K562 (cell line): Measurements from ENCODE around the gene PCBD2. TPM values are rescaled to one million over a fixed set of nuclear protein-coding genes. Genes with fewer than 3 reads are reported as not detected.

Experiments used
- ATAC-seq: fragments of 200-7000 bp; cut with Tn5 transposase; 3 replicates; pipeline ENCODE4 v1.9.1; 2020; ENCODE audit warnings: moderate library complexity
- BruUV-seq: library from RNA; stranded (reverse); fragments of 400-500 nt; replicated peaks from 2 replicates; lab custom pipeline; 2021; lab: Mats Ljungman, UMichigan
- CTCF ChIA-PET: fragments of 300-600 bp; formaldehyde crosslinking; extraction: SDS; loops from one replicate; lab custom pipeline; 2021; ENCODE audit warnings: low intra/inter-chr PET ratio; lab: Yijun Ruan, JAX
- POLR2A ChIA-PET: fragments of 300-600, 350-650 bp; sonication (Branson Sonifier 250); formaldehyde crosslinking; extraction: SDS; loops from one replicate; lab custom pipeline; 2021; ENCODE audit warnings: antibody characterized with exemption, inconsistent platforms; lab: Yijun Ruan, JAX
- DNase-seq, 4 experiments: peaks; one replicate each; pipeline versions ENCODE4 v3.0.0 to v3.0.0-alpha.2; 2011 to 2018; ENCODE audit warnings: low spot score in 3 of 4, mixed read lengths in 3 of 4; ENCODE audit errors: extremely low read depth in 1 of 4
- FAIRE-seq: peaks from 2 replicates; lab custom pipeline; 2011; peaks lifted over from hg19 to GRCh38; lab: Jason Lieb, UNC
- H2AFZ ChIP-seq: 2 replicates; pipeline ENCODE4 v1.6.0; 2011; ENCODE audit warnings: low read depth, low read length, control low read depth, inconsistent platforms
- H3K27ac ChIP-seq: fragments of 200-600 bp; 3 replicates; pipeline ENCODE4 v1.8.0; 2011; ENCODE audit warnings: low read depth, mild to moderate bottlenecking, control low read depth, inconsistent platforms, low read length, moderate library complexity, mixed read lengths; ENCODE audit errors: extremely low read depth
- H3K27me3 ChIP-seq, 2 experiments: fragments of 300-600 bp in 1 of 2; 2 replicates in 1 of 2; 3 replicates in 1 of 2; pipeline versions ENCODE4 v1.6.0 to v1.8.0; 2011; ENCODE audit warnings: inconsistent platforms in 2 of 2, low read length in 2 of 2, mild to moderate bottlenecking in 1 of 2, mixed read lengths in 1 of 2, moderate library complexity in 1 of 2; ENCODE audit not compliant: control insufficient read depth in 2 of 2, insufficient read depth in 2 of 2
- H3K36me3 ChIP-seq: fragments of 300-600 bp; 3 replicates; pipeline ENCODE4 v1.8.0; 2011; ENCODE audit warnings: mild to moderate bottlenecking, low read length, inconsistent platforms; ENCODE audit not compliant: control insufficient read depth, insufficient read depth
- H3K4me1 ChIP-seq, 2 experiments: fragments of 200-600 bp in 1 of 2; replicated peaks in 1 of 2; 2 replicates in 1 of 2; 3 replicates in 1 of 2; pipeline versions ENCODE4 v1.5.1 to v1.8.0; 2011; ENCODE audit warnings: inconsistent platforms in 2 of 2, low read length in 2 of 2, mild to moderate bottlenecking in 1 of 2, mixed read lengths in 1 of 2, moderate library complexity in 1 of 2; ENCODE audit not compliant: control insufficient read depth in 2 of 2, insufficient read depth in 2 of 2
- H3K4me2 ChIP-seq: 2 replicates; pipeline ENCODE4 v1.6.1; 2011; ENCODE audit warnings: low read length, control low read depth, inconsistent platforms, mixed read lengths; ENCODE audit not compliant: insufficient read depth
- H3K4me3 ChIP-seq: fragments of 200-600 bp; sonication (generic), shearing (Covaris generic); 2 replicates; pipeline ENCODE4 v1.5.1; 2016; ENCODE audit warnings: control low read depth, inconsistent platforms
- H3K79me2 ChIP-seq: fragments of 200-600 bp; 3 replicates; pipeline ENCODE4 v1.8.0; 2011; ENCODE audit warnings: low read length, inconsistent platforms; ENCODE audit not compliant: control insufficient read depth, insufficient read depth
- H3K9ac ChIP-seq, 2 experiments: 2 replicates each; pipeline versions ENCODE4 v1.6.0 to v1.6.1; 2011; ENCODE audit warnings: low read depth in 2 of 2, low read length in 2 of 2, control low read depth in 1 of 2, inconsistent platforms in 1 of 2, mild to moderate bottlenecking in 1 of 2, mixed read lengths in 1 of 2; ENCODE audit not compliant: insufficient read depth in 1 of 2
- H3K9me1 ChIP-seq: one replicate; pipeline ENCODE4 v1.6.0; 2011; ENCODE audit warnings: inconsistent platforms, mild to moderate bottlenecking, low read length, moderate library complexity; ENCODE audit not compliant: control insufficient read depth, insufficient read depth
- H3K9me3 ChIP-seq: replicated peaks from 2 replicates; pipeline ENCODE4 v1.5.1; 2011; ENCODE audit warnings: low read depth, low read length, inconsistent platforms; ENCODE audit not compliant: control insufficient read depth, insufficient read depth
- H4K20me1 ChIP-seq: replicated peaks from 2 replicates; pipeline ENCODE4 v1.6.1; 2011; ENCODE audit warnings: low read length, inconsistent platforms, mixed read lengths; ENCODE audit not compliant: control insufficient read depth, insufficient read depth
- BMI1 ChIP-seq: fragments of 150-350 bp; IDR thresholded peaks from 2 replicates; pipeline ENCODE4 v1.6.1; 2014; ENCODE audit warnings: low read length
- C11orf30 ChIP-seq: fragments of 450-650 bp; IDR thresholded peaks from 2 replicates; pipeline ENCODE4 v1.6.1; 2016; ENCODE audit warnings: low read depth, mild to moderate bottlenecking
- DDX20 ChIP-seq: fragments of 450-650 bp; IDR thresholded peaks from 2 replicates; pipeline ENCODE4 v1.6.1; 2016; ENCODE audit warnings: missing genetic modification characterization, low read depth, mild to moderate bottlenecking, missing compliant biosample characterization, moderate library complexity
- NR2F6 ChIP-seq: fragments of 450-650 bp; formaldehyde crosslinking; IDR thresholded peaks from 2 replicates; pipeline ENCODE4 v1.4.0; 2020; ENCODE audit warnings: mild to moderate bottlenecking
- PPARD ChIP-seq: fragments of 250-450 bp; sonication (Bioruptor Pico); IDR thresholded peaks from 2 replicates; pipeline ENCODE4 v1.8.0; 2022; ENCODE audit warnings: inconsistent platforms, mild to moderate bottlenecking, moderate library complexity
- ZNF12 ChIP-seq: sonication (generic); formaldehyde crosslinking; IDR thresholded peaks from 2 replicates; pipeline ENCODE4 v1.4.0; 2020; ENCODE audit warnings: mild to moderate bottlenecking, missing genetic modification reagents
- WGBS: fragments of 100-300 bp; shearing (Covaris generic); methylation state at CpG from one replicate; pipeline ENCODE4 v1.1.6; 2016; ENCODE audit warnings: low coverage, mixed read lengths; ENCODE audit not compliant: insufficient coverage; ENCODE audit errors: missing lambda C conversion rate; 5-methylcytosine and 5-hydroxymethylcytosine counted together
- in situ Hi-C: fragments of 300-500 bp; cut with MboI; formaldehyde crosslinking; loops from 4 replicates; pipeline ENCODE4 v1.15.0; 2018; ENCODE audit warnings: inconsistent platforms, mixed read lengths
- intact Hi-C: fragments of 100-400 bp; cut with micrococcal nuclease; formaldehyde crosslinking; loops from 2 replicates; pipeline ENCODE4 v1.14.2; 2022
- polyA plus RNA-seq, 8 experiments: library from polyadenylated mRNA; depleted of rRNA in 4 of 8; stranded (reverse) in 5 of 8; unstranded in 3 of 8; fragments of >200 nt; fragmentation: Nextera tagmentation in 2 of 8; fragmentation: Illumina TruSeq in 1 of 8; extraction: Ambion mirVana in 2 of 8; extraction: Trizol in 1 of 8; gene quantifications; 2 replicates each; pipeline versions ENCODE4 v1.2.1 to v1.2.3, GENCODE V29; 2011 to 2014; ENCODE audit warnings: inconsistent platforms in 1 of 8, missing spikeins in 1 of 8
- total RNA-seq, 7 experiments: library from RNA; depleted of rRNA in 6 of 7; stranded (reverse); fragments of >200 nt in 6 of 7; fragmentation: Illumina TruSeq in 2 of 7; extraction: Trizol in 2 of 7; gene quantifications; 2 replicates each; pipeline versions ENCODE4 v1.2.1 to v1.2.3, GENCODE V29; 2011 to 2021; ENCODE audit warnings: low replicate concordance in 1 of 7
- TF ChIP-seq, protein P1 (sequence below): fragments of 250-450 bp; sonication (Bioruptor Pico); IDR thresholded peaks from 2 replicates; pipeline ENCODE4 v1.5.0; 2020; ENCODE audit warnings: mild to moderate bottlenecking

The PCBD2 gene
- total and polyA plus RNA-seq, 9 of the 15 experiments (the other 6 are each of a cell fraction or from before 2014, with no cell fraction given): 5.2 to 13.8 (median 7.8) TPM

DNA sequence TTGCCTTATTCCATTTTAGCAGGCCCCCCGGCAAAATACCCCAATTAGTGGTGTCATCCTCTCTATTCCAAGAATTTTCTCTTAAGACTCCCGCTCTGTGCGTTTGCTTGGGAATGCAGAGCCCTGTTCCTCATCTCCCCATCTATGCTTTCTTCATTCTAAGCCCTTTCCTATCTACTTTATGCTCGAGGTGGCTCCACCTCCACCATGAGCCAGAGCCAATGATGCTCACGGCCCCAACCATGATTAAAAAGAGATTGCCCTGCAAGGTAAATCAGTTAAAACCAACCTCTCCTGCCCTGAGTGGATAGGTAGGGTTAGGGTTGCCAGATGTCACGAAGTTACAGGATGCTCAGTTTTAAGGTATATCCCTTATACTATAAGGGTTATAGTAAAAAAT lies 31.4 kb upstream of the PCBD2 start:
- Histone ChIP-seq H3K36me3 (no peaks in the 10 kb centered on the region), H3K27ac (peak overlapping the region; percentile 89), H2AFZ (peak overlapping the region; percentile 100), H3K4me1 (peaks cover 18 to 20% of the 10 kb centered on the region in 2 experiments; a peak in 4 of 5 replicates), H4K20me1 (no peaks in the 10 kb centered on the region), H3K9ac (peak overlapping the region in 1 of 2 experiments; percentile 88; a peak in 2 of 4 replicates), H3K4me3 (0 out of 2 replicates have a peak overlapping the region, but pooled peaks have one; percentile 62)
- ATAC-seq: no peak
- 60% methylated on average over 6 of the region's 6 CpGs for WGBS
- DNase-seq: peak in 3 of 4 experiments; percentile 23 to 28 (median 28)
- in situ Hi-C loops: no loop called here
- FAIRE-seq: no peak
- TF ChIP-seq NR2F6 (CRISPR knock-in tag) (no peak), DDX20 (tag) (no peak), ZNF12 (no peak), PPARD (CRISPR knock-in tag) (no peak), C11orf30 (no peak), BMI1 (no peak)
- TF ChIP-seq, protein P1, sequence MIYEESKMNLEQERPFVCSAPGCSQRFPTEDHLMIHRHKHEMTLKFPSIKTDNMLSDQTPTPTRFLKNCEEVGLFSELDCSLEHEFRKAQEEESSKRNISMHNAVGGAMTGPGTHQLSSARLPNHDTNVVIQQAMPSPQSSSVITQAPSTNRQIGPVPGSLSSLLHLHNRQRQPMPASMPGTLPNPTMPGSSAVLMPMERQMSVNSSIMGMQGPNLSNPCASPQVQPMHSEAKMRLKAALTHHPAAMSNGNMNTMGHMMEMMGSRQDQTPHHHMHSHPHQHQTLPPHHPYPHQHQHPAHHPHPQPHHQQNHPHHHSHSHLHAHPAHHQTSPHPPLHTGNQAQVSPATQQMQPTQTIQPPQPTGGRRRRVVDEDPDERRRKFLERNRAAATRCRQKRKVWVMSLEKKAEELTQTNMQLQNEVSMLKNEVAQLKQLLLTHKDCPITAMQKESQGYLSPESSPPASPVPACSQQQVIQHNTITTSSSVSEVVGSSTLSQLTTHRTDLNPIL (CRISPR knock-in tag): no peak
- TF ChIP-seq, all 486 proteins: peak for 0
- Histone ChIP-seq H3K27me3 (no peaks in the 10 kb centered on the region), H3K79me2 (peaks cover 6% of the 10 kb centered on the region; the same call in 2 of the 3 replicates), H3K9me1 (no peaks in the 10 kb centered on the region), H3K4me2 (peak overlapping the region; percentile 93), H3K9me3 (no peaks in the 10 kb centered on the region)
- ChIA-PET CTCF (no interaction called here), POLR2A (interaction anchor here (0.6 to 3.9 kb wide), 12 partner anchors 8 to 148 kb away, joined by 3 to 22 read pairs (median 5); partner anchors contain the start of gene PCBD2)
- BruUV-seq: TSS peak; percentile 91
- intact Hi-C loops: no loop called here
